ENCODE data around the gene FHOD3.

GRCh38 chr18:36758623-36759022 lies 461.1 kb downstream of the FHOD3 start:
- TF ChIP-seq EP300 (IDR thresholded peaks at IDR 0.05; ENCODE audit: low read depth) (no peak), CTCF (IDR thresholded peaks at IDR 0.05) (no peak), POLR2A (IDR thresholded peaks at IDR 0.05) (no peak), POLR2AphosphoS5 (IDR thresholded peaks at IDR 0.05) (no peak)
